ENCODE data around the gene ZMYND12.
A peak's percentile ranks its signal among the peaks of the same experiment; 100 is the strongest.
"Not testable (repeated sequence)": the region's sequence is repeated elsewhere in the genome, so short reads cannot be mapped to it uniquely, and the experiment has no call there.

The ZMYND12 gene

GRCh38 chr1:42456010-42456753, at the start of gene ZMYND12, which contains the start of gene PPCS:
Gene ZMYND12 (minus strand): TSS chr1:42456022. CDS start chr1:42455997, 25 bp downstream.
Gene PPCS (plus strand): TSS chr1:42456543. CDS start chr1:42456566, 23 bp downstream.
- DNase-seq (ENCODE audit: extremely low read depth in 1 of 2, low read depth in 1 of 2) = peak; percentile 83 to 89

- no peak for DNase-seq (ENCODE audit: extremely low read depth in 1 of 2, low read depth in 1 of 2)
Measured at GRCh38 chr1:42504535-42505128, 48.8 kb upstream of the ZMYND12 start.

- not testable (repeated sequence) for DNase-seq (ENCODE audit: extremely low read depth in 1 of 2, low read depth in 1 of 2)
Measured at GRCh38 chr1:42502031-42502430, 46.2 kb upstream of the ZMYND12 start.

GRCh38 chr1:42490237-42490636, 34.4 kb upstream of the ZMYND12 start:
- no peak for DNase-seq (ENCODE audit: extremely low read depth in 1 of 2, low read depth in 1 of 2)

- DNase-seq (ENCODE audit: extremely low read depth in 1 of 2, low read depth in 1 of 2) = no peak
Measured at GRCh38 chr1:42484382-42484781, 28.6 kb upstream of the ZMYND12 start.

- DNase-seq (ENCODE audit: extremely low read depth in 1 of 2, low read depth in 1 of 2) = no peak
Measured at GRCh38 chr1:42482635-42483153, 26.9 kb upstream of the ZMYND12 start.

GRCh38 chr1:42480921-42481320, 25.1 kb upstream of the ZMYND12 start:
- no peak for DNase-seq (ENCODE audit: extremely low read depth in 1 of 2, low read depth in 1 of 2)

- DNase-seq (ENCODE audit: extremely low read depth in 1 of 2, low read depth in 1 of 2) = no peak
Measured at GRCh38 chr1:42479621-42480020, 23.8 kb upstream of the ZMYND12 start.

- no peak for DNase-seq (ENCODE audit: extremely low read depth in 1 of 2, low read depth in 1 of 2)
Measured at GRCh38 chr1:42477775-42478174, 22.0 kb upstream of the ZMYND12 start.

- not testable (repeated sequence) for DNase-seq (ENCODE audit: extremely low read depth in 1 of 2, low read depth in 1 of 2)
Measured at GRCh38 chr1:42477354-42477753, 21.5 kb upstream of the ZMYND12 start.

- no peak for DNase-seq (ENCODE audit: extremely low read depth in 1 of 2, low read depth in 1 of 2)
Measured at GRCh38 chr1:42476605-42477004, 20.8 kb upstream of the ZMYND12 start.

- no peak for DNase-seq (ENCODE audit: extremely low read depth in 1 of 2, low read depth in 1 of 2)
Measured at GRCh38 chr1:42469727-42470126, 13.9 kb upstream of the ZMYND12 start.

- DNase-seq (ENCODE audit: extremely low read depth in 1 of 2, low read depth in 1 of 2) = no peak
Measured at GRCh38 chr1:42466030-42466429, 10.2 kb upstream of the ZMYND12 start.

- no peak for DNase-seq (ENCODE audit: extremely low read depth in 1 of 2, low read depth in 1 of 2)
Measured at GRCh38 chr1:42463921-42464320, 8.1 kb upstream of the ZMYND12 start.

GRCh38 chr1:42462828-42463763, 7.3 kb upstream of the ZMYND12 start, which contains the start of gene CCDC30:
Gene CCDC30 (plus strand): TSS chr1:42463286. CDS start chr1:42480552, 17,266 bp downstream.
- DNase-seq (ENCODE audit: extremely low read depth in 1 of 2, low read depth in 1 of 2) = peak; percentile 85 to 97

- no peak for DNase-seq (ENCODE audit: extremely low read depth in 1 of 2, low read depth in 1 of 2)
Measured at GRCh38 chr1:42461196-42461595, 5.4 kb upstream of the ZMYND12 start.

GRCh38 chr1:42456754-42457089, 900 bp upstream of the ZMYND12 start:
- DNase-seq (ENCODE audit: extremely low read depth in 1 of 2, low read depth in 1 of 2) = peak in 1 of 2 donors; percentile 30

- no peak for DNase-seq (ENCODE audit: extremely low read depth in 1 of 2, low read depth in 1 of 2)
Measured at GRCh38 chr1:42454403-42454802, 1.4 kb downstream of the ZMYND12 start.

GRCh38 chr1:42453386-42453785, 2.4 kb downstream of the ZMYND12 start:
- DNase-seq (ENCODE audit: extremely low read depth in 1 of 2, low read depth in 1 of 2) = no peak

- DNase-seq (ENCODE audit: extremely low read depth in 1 of 2, low read depth in 1 of 2) = no peak
Measured at GRCh38 chr1:42450061-42450460, 5.8 kb downstream of the ZMYND12 start.

- DNase-seq (ENCODE audit: extremely low read depth in 1 of 2, low read depth in 1 of 2) = no peak
Measured at GRCh38 chr1:42449256-42449655, 6.6 kb downstream of the ZMYND12 start.
